DMS79 treated with DMSO at 0.1 percent for 48 hours (cell line): ENCODE data around the gene BRD8.
"Not testable (repeated sequence)": the region's sequence is repeated elsewhere in the genome, so short reads cannot be mapped to it uniquely, and the experiment has no call there.

Experiments
- DNase-seq: peaks from one replicate; lab custom pipeline; 2025; lab: John Stamatoyannopoulos, UW

BRD8 gene

DNA sequence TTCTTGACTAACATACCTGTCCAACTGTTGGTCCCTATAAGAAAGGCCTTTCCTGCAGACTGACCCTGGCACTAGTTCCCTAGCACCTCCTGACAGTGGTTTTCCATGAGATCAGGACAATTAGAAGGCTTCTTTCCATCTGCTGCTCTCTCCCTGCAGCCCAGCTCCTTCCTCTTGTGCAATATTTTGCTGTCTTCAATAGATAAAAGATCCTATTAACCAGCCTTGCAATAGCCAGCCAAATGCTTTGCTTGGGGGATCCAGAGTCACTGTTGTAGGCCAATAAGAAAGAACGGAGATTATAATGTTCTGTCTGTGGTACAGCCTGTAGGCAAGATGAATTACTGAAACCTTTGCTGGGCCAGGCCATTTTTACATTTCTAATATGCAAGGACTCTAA lies 20.8 kb downstream of the BRD8 start:
- DNase-seq = no peak

DNA sequence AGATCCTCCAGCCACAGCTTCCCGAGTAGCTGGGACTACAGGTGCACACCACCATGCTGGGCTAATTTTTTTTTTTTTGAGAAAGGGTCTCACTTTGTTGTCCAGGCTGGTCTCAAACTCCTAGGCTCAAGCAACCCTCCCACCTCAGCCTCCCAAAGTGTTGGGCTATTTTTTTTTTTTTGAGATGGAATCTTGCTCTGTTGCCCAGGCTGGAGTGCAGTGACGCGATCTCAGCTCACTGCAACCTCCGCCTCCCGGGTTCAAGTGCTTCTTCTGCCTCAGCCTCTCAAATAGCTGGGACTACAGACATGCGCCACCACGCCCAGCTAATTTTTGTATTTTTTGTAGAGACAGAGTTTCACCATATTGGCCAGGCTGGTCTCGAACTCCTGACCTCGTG lies 22.5 kb downstream of the BRD8 start:
- not testable (repeated sequence) for DNase-seq

DNA sequence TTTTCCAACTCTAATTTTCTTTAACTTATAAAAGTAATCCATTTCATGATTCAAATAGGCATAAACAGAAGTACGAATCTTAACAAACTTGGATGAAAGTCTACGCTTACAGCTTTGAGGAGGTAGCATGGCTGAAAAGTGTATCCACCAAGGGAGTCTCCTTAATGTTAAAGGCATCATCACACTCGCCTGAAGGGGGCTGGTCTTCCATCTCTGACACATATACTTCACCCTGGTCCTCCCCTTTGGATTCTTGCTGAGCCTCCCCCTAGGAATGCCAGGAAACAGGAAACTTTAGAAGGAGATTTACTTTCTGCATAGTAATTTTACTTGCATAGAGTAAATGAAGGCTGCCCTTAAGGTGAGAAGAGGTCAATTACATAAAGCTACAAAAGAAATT lies 28.9 kb downstream of the BRD8 start:
- DNase-seq = no peak

DNA sequence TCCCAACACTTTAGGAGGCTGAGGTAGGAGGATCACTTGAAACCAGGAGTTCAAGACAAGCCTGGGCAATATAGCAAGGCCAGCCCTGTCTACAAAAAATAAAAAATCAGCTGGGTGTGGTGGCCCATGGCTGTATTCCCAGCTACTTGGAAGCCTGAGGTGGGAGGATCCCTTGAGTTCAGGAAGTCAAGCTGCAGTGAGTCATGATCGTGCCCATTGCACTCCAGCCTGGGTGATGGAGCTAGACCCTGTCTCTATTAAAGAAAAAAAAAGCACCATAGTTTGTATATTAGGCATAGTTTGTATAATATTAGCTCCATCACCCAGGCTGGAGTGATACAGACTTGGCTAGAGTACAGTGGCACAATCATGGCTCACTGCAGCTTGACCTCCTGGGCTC lies 29.6 kb downstream of the BRD8 start:
- DNase-seq = no peak

DNA sequence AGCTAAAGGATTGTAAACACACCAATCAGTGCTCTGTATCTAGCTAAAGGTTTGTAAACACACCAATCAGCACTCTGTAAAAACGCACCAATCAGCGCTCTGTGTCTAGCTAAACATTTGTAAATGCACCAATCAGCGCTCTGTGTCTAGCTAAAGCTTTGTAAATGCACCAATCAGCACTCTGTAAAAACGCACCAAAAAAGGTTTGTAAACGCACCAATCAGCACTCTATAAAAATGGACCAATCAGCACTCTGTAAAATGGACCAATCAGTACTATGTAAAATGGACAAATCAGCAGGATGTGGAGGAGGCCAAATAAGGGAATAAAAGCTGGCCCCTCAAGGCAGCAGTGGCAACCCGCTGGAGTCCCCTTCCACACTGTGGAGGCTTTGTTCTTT lies 34.9 kb downstream of the BRD8 start:
- not testable (repeated sequence) for DNase-seq

DNA sequence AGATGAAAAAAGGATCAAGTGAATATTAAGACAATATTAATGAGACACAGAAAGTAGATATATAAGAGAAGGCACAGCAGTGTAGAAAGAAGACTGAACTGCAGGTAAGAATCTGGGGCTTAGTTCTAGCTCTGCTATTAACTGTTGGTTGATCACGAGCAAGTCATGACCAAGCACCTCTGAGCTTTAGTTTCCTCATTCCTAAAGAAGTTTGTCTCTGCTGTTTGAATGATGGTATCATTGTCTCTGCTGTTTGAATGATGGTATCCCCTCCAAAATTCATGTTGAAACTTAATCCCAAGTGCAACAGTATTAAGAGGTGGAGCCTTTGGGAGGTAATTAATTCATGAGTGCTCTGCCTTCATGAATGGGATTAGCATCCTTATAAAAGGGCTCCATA lies 36.7 kb downstream of the BRD8 start:
- no peak for DNase-seq

DNA sequence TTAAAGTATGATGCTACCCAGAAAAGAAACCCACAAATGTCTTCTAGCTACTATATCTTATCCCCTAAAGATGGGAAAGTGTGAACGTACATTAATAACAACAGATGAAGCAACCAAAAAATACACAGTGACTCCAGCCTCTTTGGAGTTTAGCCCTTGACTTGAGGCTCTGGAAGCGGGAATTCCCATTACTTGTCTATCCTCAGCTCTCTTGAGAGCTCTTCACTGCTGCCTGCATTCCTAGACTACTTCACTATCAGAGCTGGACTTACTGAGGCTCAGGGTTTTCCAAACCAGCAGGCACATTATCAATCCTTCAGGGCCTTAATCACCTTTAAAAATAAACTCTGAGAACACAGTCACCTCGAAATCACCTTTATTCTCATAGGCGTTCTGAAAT lies 38.2 kb downstream of the BRD8 start:
- DNase-seq = no peak

DNA sequence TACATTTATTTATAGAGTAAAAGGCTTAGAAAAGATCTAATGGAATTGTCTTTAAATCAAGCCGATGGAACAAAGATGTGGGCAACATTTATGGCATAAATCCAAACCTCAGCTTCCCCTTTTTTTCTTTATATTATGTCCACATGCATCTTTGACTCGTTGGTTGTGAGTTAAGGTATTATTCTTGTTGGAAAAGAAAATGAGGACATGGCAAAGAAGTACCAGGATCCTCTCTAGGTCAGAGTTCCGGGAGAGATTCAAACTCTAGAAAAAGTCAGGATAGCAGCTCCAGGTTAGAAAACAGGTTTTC lies 38.7 kb downstream of the BRD8 start:
- DNase-seq = no peak

DNA sequence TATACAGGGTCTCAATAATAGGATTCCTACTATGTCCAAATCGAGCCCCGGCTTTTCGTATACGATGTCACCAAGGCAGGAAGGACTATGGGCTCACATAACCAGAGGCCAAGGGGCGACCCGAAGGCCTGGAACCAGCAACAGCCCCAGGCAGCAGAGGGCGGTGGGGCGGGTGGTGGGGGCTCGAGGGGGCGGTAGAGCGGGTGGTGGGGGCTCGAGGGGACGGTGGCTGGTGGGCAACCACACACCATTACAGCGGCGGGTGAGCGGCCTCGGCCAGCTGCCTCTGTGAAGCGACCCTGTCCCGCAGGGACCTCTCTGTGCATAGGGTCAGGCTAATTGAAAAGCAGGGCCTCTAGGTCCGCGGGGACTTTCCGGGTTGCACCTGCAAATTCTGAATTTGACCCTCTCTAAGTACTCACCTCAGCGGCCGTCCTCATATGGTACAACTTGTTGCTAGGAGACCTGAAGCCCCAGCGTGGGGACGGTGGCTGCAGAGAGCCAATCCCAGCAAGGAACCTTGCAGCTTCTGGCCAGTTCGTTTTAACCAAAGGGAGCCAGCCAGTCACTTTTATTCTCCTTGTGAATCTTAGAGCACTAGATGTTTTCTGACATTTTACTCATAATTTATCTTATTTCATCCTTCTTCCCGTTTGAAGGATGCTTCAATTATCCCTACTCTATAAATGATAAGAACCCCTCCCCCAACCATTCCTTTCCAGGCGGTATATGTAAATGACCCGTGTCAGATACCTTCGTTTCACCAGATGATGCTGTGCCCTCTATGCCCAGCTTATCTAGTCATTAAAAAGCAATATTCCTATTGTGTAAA lies 39.3 kb downstream of the BRD8 start, which contains the start of gene NME5:
Gene NME5 (minus strand): TSS at position 480 of the 832 bp plus-strand sequence. CDS start 648 bp downstream, outside the sequence.
- peak; percentile 37 for DNase-seq

DNA sequence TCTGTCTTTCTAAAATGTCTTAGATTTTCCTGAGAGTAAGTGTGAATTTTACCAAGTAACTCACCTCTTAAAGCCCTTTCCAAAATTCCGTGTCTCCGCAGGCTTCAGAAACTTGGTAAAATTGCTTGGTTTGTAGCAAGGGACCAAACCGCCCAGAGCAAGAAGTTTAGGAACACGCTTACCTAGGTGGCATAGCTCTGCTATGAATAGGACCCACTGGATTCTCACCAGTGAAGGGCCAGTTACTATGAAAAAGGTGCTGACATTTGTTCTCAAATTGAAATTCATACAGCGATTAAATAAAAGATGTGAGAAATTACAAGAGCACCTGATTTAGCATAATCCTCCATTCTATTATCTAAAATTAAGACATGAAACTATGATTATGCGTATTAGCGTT lies 45.9 kb downstream of the BRD8 start:
- DNase-seq = no peak

DNA sequence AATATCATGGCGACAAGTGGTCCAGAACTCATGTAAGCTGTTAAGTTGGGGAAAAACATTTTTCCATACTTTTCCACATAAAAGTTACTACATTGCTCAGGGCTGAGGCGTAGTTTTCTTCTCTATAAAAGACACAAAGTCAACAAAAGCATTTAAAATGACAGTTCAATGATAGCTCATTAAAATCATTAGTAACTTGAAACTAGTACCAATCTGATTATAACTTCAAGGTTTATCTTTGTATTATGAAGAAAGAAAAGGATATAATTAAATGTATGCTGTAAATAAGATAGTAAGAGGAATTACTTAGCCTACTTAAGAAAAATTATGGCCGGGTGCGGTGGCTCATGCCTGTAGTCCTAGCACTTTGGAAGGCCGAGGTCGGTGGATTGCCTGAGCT lies 49.1 kb downstream of the BRD8 start:
- DNase-seq = no peak

DNA sequence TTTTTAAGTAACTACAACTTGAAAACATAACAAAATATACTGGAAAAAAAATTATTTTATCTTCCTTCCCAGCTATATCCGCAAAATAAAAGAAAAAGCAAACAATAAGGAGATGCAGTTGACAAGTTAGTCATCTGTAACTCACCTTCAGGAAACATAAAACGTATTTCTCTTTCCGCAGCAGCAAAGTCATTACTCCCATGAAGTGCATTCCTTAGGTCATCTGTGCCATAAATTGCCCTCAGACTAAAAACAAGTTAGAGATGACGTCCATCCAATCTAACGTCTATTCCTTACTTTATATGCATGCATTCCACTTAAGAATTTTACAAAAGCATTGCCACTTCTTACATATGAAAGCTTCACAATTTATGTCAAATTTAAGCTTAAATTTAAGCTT lies 50.1 kb downstream of the BRD8 start:
- DNase-seq = no peak

DNA sequence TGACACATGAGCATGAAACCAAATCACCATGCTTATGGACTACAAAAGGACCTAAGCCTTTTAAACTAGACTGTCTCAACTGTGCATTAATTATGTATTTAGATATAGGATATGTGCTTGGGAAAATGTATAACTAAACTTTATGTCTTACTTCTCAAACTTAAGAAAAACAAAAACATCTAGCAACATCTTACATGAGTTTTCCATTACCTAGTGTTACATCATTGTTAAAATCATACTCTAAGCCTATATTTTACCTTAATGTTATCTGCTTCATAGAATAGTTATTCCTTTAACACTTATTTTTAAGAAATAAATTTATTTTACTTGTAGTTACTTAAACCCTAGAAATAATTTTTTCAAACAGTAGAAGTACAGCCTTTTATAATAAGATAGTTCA lies 63.2 kb downstream of the BRD8 start:
- no peak for DNase-seq

DNA sequence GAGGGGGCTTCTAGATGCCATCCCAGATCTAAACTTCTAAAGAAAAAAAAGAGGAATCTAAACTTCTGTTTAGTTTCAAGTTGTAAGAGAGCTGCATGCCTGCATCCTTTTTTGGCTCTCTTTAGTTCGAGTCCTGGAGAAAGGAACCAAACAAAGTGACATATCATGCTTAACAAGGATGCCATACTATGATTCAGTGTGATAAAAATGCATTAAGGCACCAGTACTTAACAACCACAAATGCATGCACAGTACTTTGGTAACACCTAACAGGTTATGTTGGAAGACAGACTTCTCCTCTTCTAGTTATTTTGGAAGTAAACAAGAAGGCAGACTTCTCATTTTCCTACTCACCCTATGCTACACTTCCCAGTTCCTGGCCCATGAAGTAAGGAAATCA lies 66.5 kb downstream of the BRD8 start:
- no peak for DNase-seq

DNA sequence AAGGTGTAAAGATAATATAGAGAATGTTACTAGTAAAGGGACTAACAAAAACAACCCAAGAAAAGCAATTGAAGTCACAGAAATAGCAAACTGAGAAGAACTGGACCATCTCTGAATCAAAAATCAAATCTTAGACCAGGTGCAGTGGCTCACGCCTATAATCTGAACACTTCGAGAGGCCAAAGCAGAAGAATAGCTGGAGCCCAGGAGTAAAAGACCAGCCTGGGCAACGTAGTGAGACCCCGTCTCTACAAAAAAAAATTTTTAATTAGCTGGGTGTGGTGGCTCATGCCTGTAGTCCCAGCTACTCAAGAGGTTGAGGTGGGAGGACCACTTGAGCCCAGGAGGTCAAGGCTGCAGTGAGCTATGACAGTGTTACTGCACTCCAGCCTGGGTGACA lies 67.2 kb downstream of the BRD8 start:
- no peak for DNase-seq

DNA sequence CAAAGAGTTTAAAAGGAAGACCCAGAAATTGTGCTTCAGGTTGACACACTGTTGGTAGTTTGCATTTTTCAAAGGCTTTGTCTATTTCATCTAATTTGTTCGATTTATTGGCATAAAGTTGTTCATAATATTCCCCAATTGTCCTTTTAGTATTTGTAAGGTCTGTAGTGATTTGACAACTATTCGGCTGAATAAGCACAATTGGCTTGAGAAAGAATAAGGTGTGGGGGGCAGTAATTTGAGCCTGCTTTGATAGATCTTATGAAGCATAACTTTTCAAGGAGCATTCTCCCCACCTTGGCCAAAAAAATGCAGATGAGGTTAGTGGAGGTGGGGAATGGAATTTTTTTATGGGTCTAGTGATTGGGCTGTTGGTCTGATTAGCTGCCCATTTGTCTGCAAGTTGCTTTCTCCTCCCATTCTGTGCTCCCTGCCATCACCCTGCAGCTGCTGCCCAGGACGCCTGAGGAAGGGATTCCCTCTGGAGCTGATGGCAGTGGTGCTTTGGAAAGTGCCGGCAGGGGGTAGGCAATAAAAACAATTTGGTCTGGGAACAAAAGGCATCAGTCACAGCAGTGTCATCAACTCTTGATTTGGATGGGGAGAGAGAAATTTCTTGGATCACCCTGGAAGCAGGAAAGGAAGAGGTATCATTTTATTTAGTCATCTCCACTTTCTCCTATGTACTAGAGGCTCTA lies 68.0 kb downstream of the BRD8 start:
- DNase-seq = peak; percentile 5

DNA sequence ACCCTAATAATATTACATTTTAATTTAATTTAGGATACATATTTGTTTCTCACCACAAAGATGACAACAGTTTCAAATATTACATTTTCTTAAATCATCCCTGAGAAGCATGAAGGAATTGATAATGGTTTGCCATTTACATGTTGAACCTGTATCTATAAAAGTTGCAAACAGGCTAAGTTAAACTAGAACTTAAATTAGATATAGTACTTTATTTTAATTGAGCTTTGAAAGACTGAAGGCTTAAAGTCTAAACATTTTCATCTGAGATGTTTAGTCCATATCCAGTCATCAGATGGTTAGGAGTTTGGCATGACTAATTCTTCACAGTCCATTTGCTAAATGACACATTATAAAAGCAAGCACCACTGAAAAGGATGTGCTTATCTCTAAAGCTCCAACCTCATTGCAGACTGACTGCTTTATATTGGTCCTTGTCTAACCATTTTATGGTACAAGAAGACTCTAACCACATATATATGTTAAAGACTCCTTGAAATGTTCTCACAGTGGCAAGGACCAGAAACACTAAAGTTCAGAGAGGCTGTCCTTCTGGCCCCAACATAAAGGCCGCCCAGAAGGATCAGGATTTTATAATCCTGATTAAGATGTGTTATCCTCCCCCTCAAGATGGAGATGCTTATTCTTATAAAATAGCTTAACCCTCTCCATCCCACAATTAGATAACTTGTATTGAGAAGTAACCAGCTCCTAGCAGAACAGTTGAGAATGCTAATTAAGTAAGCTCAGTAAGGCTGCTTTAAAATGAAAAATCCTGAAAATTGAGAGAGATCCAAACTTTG lies 68.8 kb downstream of the BRD8 start:
- DNase-seq = peak; percentile 1

DNA sequence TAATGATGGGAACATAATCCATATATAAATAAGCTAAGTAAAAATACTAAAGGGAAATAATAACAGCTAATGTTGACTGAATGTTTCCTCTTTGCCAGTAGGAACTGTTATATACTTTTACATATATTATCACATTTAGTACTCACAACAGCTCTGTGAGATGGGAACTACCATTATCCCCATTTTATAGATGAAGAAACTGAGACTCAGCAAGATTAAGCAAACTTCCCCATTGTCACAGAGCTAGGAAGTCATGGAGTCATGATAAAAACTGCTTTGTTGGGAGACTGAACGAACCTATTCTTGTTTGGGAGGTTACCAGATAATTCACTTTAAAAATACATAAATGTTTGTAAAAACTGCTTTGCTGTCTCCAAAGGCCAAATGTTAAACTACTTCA lies 71.2 kb downstream of the BRD8 start:
- DNase-seq = no peak

DNA sequence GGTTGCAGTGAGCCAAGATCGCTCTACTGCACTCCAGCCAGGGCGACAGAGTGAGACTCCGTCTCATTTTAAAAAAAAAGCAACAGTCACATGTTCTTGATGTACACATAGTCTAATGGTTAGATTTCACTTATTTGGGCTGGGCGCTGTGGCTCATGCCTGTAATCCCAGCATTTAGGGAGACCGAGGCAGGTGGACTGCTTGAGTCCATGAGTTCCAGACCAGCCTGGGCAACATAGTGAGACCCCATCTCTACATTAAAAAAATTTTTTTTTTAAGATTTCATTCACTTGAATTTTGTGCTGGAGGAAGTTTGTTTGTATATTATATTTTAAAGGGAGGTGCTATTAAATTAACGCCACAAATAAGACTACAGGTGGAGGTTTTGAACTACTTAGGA lies 72.7 kb downstream of the BRD8 start:
- DNase-seq = no peak

DNA sequence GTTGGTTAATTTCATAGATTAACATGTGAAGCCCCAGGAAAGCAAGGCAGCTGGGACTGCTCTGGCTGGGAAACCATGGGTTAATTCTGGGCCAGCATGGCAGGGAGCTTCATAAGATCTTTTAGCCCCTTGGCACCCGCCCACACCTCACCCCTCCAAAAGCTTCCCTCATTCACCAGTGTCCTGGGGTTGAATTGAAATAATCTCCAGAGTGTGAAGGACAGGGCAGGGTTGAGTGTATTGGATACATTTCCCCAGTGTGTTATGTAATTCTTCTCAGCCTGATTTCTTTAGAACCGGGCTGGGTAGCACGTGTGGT lies 75.2 kb downstream of the BRD8 start:
- DNase-seq = no peak

DNA sequence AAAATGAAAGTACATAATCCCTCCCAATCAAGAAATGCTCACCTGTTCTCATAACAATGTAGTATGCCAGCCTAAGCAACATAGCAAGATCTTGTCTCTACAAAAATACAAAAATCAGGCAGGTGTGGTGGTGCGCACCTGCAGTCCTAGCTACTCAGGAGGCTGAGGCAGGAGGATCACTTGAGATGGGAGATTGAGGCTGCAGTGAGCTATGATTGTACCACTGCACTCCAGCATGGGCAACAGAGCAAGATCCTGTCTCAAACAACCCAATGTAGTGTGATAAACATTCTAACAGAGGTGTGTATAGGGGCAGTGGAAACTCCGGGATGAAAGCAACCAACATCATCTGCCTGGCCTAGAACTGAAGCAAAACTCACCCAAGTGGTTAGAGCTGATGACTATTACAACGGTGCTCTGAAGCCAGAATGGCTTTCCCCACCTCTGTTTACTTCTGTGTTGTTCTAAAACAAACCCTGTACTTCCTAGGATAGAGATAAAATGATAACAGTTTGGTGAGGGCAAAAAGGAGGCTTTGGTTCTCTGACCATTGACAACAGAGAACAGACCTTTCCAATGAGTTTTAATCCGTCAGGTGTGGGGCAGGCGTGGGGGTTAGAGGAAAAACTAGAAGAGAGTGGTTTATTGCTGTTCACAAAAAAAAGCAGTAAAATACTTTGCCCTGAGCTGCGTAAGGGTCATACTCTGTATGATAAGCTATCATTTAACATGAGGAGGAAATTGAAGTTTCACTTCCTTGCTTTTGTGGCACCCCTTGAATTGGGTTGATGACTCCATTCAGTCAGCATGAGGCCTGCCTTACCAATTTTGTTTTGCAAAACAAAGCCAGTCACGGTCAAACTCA lies 75.7 kb downstream of the BRD8 start:
- DNase-seq = no peak
